Activated T-cell treated with anti-CD3 and anti-CD28 coated beads, Interleukin-2, amount 50 U/mL, for 72 hours (primary cell): Measurements from ENCODE around the gene MRPL28. TPM values are rescaled to one million over a fixed set of nuclear protein-coding genes. Genes with fewer than 3 reads are reported as not detected.

Experiments used
- ATAC-seq, 2 donors: fragments of 150-1000 bp; cut with Tn5 transposase; replicated peaks in 1 of 2; 2 replicates each; pipeline ENCODE4 v1.10.0; 2021; ENCODE audit warnings: moderate library complexity in 2 of 2, mild to moderate bottlenecking in 1 of 2
- DNase-seq, 2 donors: peaks; one replicate each; pipeline ENCODE4 v3.0.0; 2021 to 2022; ENCODE audit warnings: mixed read lengths in 1 of 2
- H3K27ac Mint-ChIP-seq: one replicate; pipeline ENCODE4 v1.8.0; 2022; ENCODE audit warnings: mild to moderate bottlenecking, moderate library complexity, mixed read lengths
- H3K27me3 Mint-ChIP-seq: one replicate; pipeline ENCODE4 v1.8.0; 2022; ENCODE audit warnings: low read depth, mixed read lengths
- H3K36me3 Mint-ChIP-seq, 2 donors: one replicate each; pipeline ENCODE4 v1.8.0; 2022; ENCODE audit warnings: mixed read lengths in 2 of 2, mild to moderate bottlenecking in 1 of 2; ENCODE audit not compliant: insufficient read depth in 2 of 2
- H3K4me1 Mint-ChIP-seq: one replicate; pipeline ENCODE4 v1.8.0; 2022; ENCODE audit warnings: low read depth, mixed read lengths
- H3K4me3 Mint-ChIP-seq, 2 donors: one replicate each; pipeline ENCODE4 v1.8.0; 2022; ENCODE audit warnings: mild to moderate bottlenecking in 2 of 2, mixed read lengths in 2 of 2, moderate library complexity in 2 of 2
- H3K9me3 Mint-ChIP-seq, 2 donors: one replicate each; pipeline ENCODE4 v1.8.0; 2022; ENCODE audit warnings: mixed read lengths in 2 of 2
- total RNA-seq, 2 donors: library from RNA; stranded (reverse); gene quantifications; one replicate each; pipeline ENCODE4 v1.2.3, GENCODE V29; 2022

Gene MRPL28
- total RNA-seq, 2 donors from 2014 or later = 54.5 to 73.2 TPM

DNA sequence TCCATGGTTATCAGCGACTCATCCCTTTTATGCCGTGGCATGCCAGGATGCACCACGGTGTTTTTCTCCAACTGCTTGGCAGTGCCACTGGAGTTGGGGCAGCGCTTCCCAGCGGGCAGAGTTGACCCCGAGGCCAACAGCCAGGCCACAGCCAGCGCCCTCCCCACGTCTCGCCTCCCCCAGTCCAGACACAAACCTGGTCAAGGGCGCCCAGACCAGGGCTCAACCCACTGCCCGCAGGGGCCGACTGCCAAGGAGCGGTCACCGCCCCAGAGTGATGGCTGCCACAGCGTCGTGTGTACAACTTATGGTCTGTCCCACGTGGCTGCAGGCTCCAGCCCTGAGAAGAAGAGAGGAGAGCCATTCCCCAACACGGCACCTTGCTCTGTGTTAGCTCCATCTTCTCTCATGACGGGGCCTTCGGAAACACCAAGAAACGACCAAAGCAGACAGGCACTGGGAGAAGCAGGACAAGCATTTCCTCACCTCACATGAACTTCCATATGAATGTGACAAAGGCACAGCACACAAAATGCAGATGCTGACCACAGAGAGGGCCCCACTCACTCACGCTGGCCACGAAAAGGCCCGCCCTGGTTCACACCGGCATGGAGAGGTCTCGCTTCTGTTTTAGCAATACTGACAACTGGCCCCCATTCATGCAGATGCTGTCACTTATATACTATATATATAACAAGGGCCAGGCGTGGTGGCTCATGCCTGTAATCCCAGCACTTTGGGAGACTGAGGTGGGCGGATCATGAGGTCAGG is 44.8 kb downstream of the MRPL28 start:
- peaks cover 66% of the 10 kb centered on the region for H3K4me1 Mint-ChIP-seq
- ATAC-seq (no peak), DNase-seq (no peak)
- peak overlapping the region; percentile 71 to 86 for H3K4me3 Mint-ChIP-seq
- H3K36me3 Mint-ChIP-seq = peaks cover 0 to 3% of the 10 kb centered on the region in 2 donors
- no peaks in the 10 kb centered on the region for H3K9me3 Mint-ChIP-seq
- H3K27ac Mint-ChIP-seq = peak overlapping the region; percentile 50
- no peaks in the 10 kb centered on the region for H3K27me3 Mint-ChIP-seq

DNA sequence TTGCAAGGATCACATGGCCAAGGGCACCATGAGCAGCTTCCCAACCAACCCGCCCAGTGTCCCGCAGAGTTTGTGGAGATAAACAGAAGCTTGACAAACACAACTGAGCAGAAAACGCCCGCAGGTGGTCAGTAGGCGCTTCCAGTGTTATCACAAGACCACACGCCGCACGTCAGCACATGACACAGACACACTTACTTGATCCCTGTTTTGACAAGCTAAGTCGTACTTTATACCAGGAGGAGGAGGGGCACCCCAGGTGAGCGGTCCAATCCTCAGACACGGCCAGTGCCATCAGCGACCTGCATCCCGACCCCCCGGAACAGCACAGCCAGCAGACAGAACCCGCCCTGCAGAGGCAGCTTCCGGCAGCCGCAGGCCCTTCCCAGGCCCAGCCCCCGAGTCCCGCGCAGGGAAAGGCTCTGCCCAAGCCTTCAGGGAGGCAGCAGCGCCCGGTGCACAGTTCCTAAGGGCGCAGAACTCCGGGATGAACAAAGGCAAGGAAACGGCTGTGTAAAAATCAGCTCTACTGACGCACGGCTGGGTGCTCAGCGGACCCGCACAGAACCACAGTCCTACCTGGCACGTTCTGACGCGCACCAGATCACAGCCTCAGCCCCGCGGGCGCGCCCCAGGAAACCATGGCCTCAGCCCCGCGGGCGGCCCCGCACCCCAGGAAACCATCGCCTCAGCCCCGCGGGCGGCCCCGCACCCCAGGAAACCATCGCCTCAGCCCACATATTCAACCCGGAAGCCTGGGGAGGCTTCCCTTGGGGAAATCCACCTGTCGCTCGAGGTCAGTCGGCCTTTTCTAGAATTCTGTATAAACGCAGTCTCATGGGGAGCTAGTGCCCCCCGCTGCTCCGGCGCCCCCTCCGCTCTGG is 45.6 kb downstream of the MRPL28 start:
- H3K9me3 Mint-ChIP-seq = no peaks in the 10 kb centered on the region
- no peaks in the 10 kb centered on the region for H3K27me3 Mint-ChIP-seq
- no peaks in the 10 kb centered on the region for H3K36me3 Mint-ChIP-seq
- H3K4me1 Mint-ChIP-seq = peaks cover 66% of the 10 kb centered on the region
- peak; percentile 65 to 66 for DNase-seq
- ATAC-seq = peak; percentile 53 to 65
- H3K4me3 Mint-ChIP-seq = peak overlapping the region; percentile 71 to 86
- H3K27ac Mint-ChIP-seq = peak overlapping the region; percentile 50

DNA sequence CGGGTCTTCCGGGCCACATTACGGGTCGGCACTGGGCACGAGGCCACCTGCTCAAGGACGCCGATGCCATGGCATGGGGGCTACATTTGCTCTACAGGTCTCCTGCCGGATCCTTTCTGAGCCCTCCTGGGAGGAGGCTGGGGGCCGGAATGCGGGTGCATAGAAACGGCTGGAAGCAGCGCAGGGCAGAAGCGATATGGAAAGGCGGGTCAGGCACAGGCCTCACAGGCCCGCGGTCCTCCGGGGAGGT is 46.2 kb downstream of the MRPL28 start:
- DNase-seq (no peak), ATAC-seq (no peak)
- Mint-ChIP-seq H3K9me3 (no peaks in the 10 kb centered on the region), H3K27ac (no peak overlapping the region), H3K36me3 (peaks cover 0 to under 1% of the 10 kb centered on the region in 2 donors), H3K27me3 (no peaks in the 10 kb centered on the region), H3K4me3 (peak overlapping the region; percentile 71 to 86), H3K4me1 (peaks cover 70% of the 10 kb centered on the region)

DNA sequence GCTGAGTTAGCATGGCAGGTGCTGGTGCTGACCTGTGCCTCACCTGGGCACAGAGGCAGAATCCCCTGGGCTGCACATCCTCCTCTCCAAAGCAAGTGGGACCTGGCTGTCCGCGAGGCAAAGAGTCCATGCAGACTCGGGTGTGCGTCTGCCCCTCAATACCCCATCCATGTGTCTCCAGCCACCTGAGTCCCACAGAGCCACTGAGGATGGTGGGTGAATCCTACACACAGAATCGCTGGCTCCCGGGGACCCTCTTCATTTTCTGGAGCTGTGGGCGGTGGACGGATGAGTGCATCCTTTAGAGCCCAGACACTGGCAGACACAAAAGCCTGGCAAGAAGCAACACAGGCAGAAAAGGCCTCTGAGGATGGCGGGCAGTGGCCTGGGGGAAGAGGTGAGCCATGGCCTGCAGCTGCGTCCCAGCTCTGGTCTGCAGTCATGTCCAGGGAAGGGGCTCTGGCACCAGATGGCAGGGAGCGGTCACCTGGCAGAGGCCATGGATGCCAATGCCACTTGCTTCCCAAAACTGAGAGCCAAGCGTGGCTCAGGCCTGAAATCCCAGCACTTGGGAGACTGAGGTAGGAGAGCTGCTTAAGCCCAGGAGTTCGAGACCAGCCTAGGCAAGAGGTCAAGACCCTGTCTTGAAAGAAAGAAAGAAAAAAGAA is 47.7 kb downstream of the MRPL28 start:
- Mint-ChIP-seq H3K36me3 (peaks cover 0 to 2% of the 10 kb centered on the region in 2 donors), H3K27ac (no peak overlapping the region), H3K4me3 (no peak overlapping the region), H3K27me3 (no peaks in the 10 kb centered on the region), H3K4me1 (peaks cover 81% of the 10 kb centered on the region), H3K9me3 (no peaks in the 10 kb centered on the region)
- ATAC-seq (no peak), DNase-seq (no peak)

DNA sequence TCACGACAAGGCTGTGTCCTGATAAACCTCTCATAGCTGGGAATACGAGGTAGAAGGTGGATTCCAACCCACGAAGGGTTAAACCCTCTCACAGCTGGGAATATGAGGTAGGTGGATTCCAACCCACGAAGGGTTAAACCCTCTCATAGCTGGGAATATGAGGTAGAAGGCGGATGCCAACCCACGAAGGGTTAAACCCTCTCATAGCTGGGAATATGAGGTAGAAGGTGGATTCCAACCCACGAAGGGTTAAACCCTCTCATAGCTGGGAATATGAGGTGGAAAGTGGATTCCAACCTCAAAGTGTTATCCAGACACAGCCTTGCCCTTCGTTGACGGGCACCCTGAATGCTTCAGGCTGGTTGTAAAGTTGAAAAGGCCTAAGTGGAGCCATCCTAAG is 48.8 kb downstream of the MRPL28 start:
- Mint-ChIP-seq H3K27ac (no peak overlapping the region), H3K4me3 (no peak overlapping the region), H3K9me3 (no peaks in the 10 kb centered on the region), H3K4me1 (peaks cover 73% of the 10 kb centered on the region), H3K27me3 (no peaks in the 10 kb centered on the region), H3K36me3 (peaks cover 0 to 2% of the 10 kb centered on the region in 2 donors)
- ATAC-seq (no peak), DNase-seq (no peak)

DNA sequence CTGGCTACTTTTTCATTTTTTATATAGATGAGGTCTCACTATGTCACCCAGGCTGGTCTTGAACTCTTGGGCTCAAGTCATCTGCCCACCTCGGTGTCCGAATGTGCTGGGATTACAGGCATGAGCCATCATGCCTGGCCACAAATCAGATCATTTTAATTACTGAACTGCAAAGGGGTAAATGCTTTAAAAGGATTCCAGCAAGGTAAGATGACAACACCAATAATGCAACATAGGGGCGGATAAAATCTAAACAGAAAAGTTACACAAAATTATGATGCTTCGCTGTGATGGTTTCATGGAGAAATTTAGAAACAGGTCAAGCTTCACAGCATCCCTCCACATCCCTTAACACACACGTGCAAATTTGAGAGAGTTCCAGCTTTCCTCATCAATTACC is 50.1 kb downstream of the MRPL28 start:
- no peak for DNase-seq
- no peaks in the 10 kb centered on the region for H3K9me3 Mint-ChIP-seq
- no peak overlapping the region for H3K4me3 Mint-ChIP-seq
- no peak for ATAC-seq
- no peaks in the 10 kb centered on the region for H3K27me3 Mint-ChIP-seq
- no peak overlapping the region for H3K27ac Mint-ChIP-seq
- H3K4me1 Mint-ChIP-seq = peaks cover 61% of the 10 kb centered on the region
- H3K36me3 Mint-ChIP-seq = peaks cover 0 to 2% of the 10 kb centered on the region in 2 donors

DNA sequence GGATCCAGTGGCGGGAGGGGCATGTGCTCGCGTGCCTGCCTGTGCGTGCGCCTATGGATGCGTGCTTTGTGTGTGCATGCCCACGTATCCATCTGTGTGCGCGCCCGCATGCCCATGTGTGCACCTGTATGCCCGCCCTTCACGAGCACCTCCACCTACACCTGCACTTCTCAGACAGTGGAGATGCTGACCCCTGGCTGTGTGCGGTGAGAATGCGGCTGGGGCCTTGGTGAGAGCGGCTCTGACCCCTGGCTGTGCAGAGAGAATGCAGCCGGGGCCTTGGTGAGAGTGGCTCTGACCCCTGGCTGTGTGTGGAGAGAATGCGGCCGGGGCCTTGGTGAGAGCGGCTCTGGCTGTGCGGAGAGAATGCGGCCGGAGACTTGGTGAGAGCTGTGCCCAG is 51.7 kb downstream of the MRPL28 start:
- Mint-ChIP-seq H3K27me3 (no peaks in the 10 kb centered on the region), H3K4me3 (no peak overlapping the region), H3K4me1 (peaks cover 45% of the 10 kb centered on the region), H3K27ac (no peak overlapping the region), H3K9me3 (no peaks in the 10 kb centered on the region), H3K36me3 (peaks cover 0 to 2% of the 10 kb centered on the region in 2 donors)
- ATAC-seq (peak in 1 of 2 donors; percentile 18), DNase-seq (peak in 1 of 2 donors; percentile 21)

DNA sequence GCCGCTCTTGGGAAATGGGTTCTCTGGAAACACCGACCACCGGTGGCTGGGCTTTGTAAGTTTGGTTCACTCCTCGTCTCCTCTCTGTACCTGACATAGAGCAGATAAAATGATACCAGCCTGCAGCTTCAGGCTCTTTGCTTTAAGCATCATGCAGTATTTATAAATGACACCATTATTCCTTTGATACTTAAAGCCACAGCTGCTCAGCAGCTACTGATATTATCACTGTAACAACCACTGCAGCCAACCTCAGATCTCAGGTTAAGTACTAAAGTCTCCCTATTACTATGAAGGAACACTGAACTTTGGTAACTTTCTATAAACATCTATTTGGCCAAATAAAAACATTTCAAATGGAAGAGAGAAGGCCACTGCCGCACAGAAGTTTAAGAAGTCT is 52.8 kb downstream of the MRPL28 start:
- Mint-ChIP-seq H3K36me3 (peaks cover 0 to 2% of the 10 kb centered on the region in 2 donors), H3K4me3 (no peak overlapping the region), H3K4me1 (peaks cover 38% of the 10 kb centered on the region), H3K27me3 (no peaks in the 10 kb centered on the region), H3K9me3 (no peaks in the 10 kb centered on the region), H3K27ac (no peak overlapping the region)
- DNase-seq (no peak), ATAC-seq (peak; percentile 36 to 39)

Other genes with a start within 250 kb of the MRPL28 start
- gene NPRL3, start 231.9 kb downstream of the MRPL28 start, total RNA-seq = 10 to 100 TPM; 34.2 to 44.7 TPM
- not detected for gene HBZ, start 217.9 kb downstream of the MRPL28 start, total RNA-seq
- gene HBM, start 204.6 kb downstream of the MRPL28 start, total RNA-seq = not detected
- gene HBA2, start 197.7 kb downstream of the MRPL28 start, total RNA-seq = not detected
- gene HBA1, start 193.9 kb downstream of the MRPL28 start, total RNA-seq = 1 to 10 TPM in 1 of 2 donors, not detected in 1; 1.1 TPM
- gene HBQ1, start 190.1 kb downstream of the MRPL28 start, total RNA-seq = not detected
- gene LUC7L, start 141.1 kb downstream of the MRPL28 start, total RNA-seq = 10 to 100 TPM; 56.4 to 69.7 TPM
- gene FAM234A, start 135.7 kb downstream of the MRPL28 start, total RNA-seq = 10 to 100 TPM; 20.9 to 26.6 TPM
- under 1 TPM; 0.19 to 0.67 TPM for gene RGS11, start 94.6 kb downstream of the MRPL28 start, total RNA-seq
- under 1 TPM; 0.48 to 0.97 TPM for gene ARHGDIG, start 89.9 kb downstream of the MRPL28 start, total RNA-seq
- gene PDIA2, start 87.4 kb downstream of the MRPL28 start, total RNA-seq = under 1 TPM in 1 of 2 donors, not detected in 1; 0.42 TPM
- 10 to 100 TPM; 28.8 to 29.4 TPM for gene AXIN1, start 17.8 kb downstream of the MRPL28 start, total RNA-seq
- 10 to 100 TPM; 29.7 to 39.7 TPM for gene PGAP6, start 11.4 kb upstream of the MRPL28 start, total RNA-seq
- gene NME4, start 26.7 kb upstream of the MRPL28 start, total RNA-seq = 10 to 100 TPM; 24.6 to 27.6 TPM
- 10 to 100 TPM in 1 of 2 donors, 1 to 10 TPM in 1; 7.5 to 10.6 TPM for gene DECR2, start 31.3 kb upstream of the MRPL28 start, total RNA-seq
- 10 to 100 TPM; 39.7 to 40.5 TPM for gene RAB11FIP3, start 55.1 kb upstream of the MRPL28 start, total RNA-seq
- gene CAPN15, start 157.2 kb upstream of the MRPL28 start, total RNA-seq = 10 to 100 TPM; 46.6 to 58.5 TPM
- gene PRR35, start 189.9 kb upstream of the MRPL28 start, total RNA-seq = under 1 TPM in 1 of 2 donors, not detected in 1; 0.10 TPM
- gene NHLRC4, start 196.5 kb upstream of the MRPL28 start, total RNA-seq = 1 to 10 TPM; 1.4 TPM
- gene PIGQ, start 199.4 kb upstream of the MRPL28 start, total RNA-seq = 10 to 100 TPM; 18.2 to 22.4 TPM
- gene RAB40C, start 219.5 kb upstream of the MRPL28 start, total RNA-seq = 10 to 100 TPM; 15.0 to 15.3 TPM